Measurements from ENCODE around the gene EXTL1. TPM values are rescaled to one million over a fixed set of nuclear protein-coding genes. Genes with fewer than 3 reads are reported as not detected.

EXTL1 gene
- total RNA-seq, 3 donors from 2014 or later = 0.98 to 2.8 TPM; not detected in 1

- no peak for TF ChIP-seq POLR2A (IDR thresholded peaks at IDR 0.05)
- no peak for TF ChIP-seq CTCF (IDR thresholded peaks at IDR 0.05)
- no peak for TF ChIP-seq POLR2AphosphoS5 (IDR thresholded peaks at IDR 0.05)
- intact Hi-C loops (cut with DNase I; ENCODE audit: low total_unique reads) = no loop called here
- Histone ChIP-seq H3K36me3 (no peaks in the 10 kb centered on the region), H3K9me3 (no peaks in the 10 kb centered on the region), H3K4me1 (no peaks in the 10 kb centered on the region), H3K27ac (no peak overlapping the region), H3K27me3 (peaks cover 0 to 4% of the 10 kb centered on the region in 2 donors), H3K4me3 (no peak overlapping the region)
- no peak for DNase-seq (ENCODE audit: low spot score in 2 of 2)
Observed at GRCh38 chr1:26055041-26055440, 33.5 kb downstream of the EXTL1 start.

- TF ChIP-seq POLR2A (IDR thresholded peaks at IDR 0.05) (no peak), CTCF (IDR thresholded peaks at IDR 0.05) (no peak), POLR2AphosphoS5 (IDR thresholded peaks at IDR 0.05) (no peak)
- H3K4me1 ChIP-seq = no peaks in the 10 kb centered on the region
Observed at GRCh38 chr1:26057189-26057588, 35.6 kb downstream of the EXTL1 start.

GRCh38 chr1:26058052-26058595, 36.5 kb downstream of the EXTL1 start:
- intact Hi-C loops (cut with DNase I; ENCODE audit: low total_unique reads) = no loop called here
- no peak for DNase-seq (ENCODE audit: low spot score in 2 of 2)
- Histone ChIP-seq H3K4me1 (no peaks in the 10 kb centered on the region), H3K27ac (no peak overlapping the region), H3K27me3 (peaks cover 0 to 4% of the 10 kb centered on the region in 2 donors), H3K36me3 (no peaks in the 10 kb centered on the region), H3K9me3 (no peaks in the 10 kb centered on the region), H3K4me3 (no peak overlapping the region)
- no peak for TF ChIP-seq CTCF (IDR thresholded peaks at IDR 0.05)
- no peak for TF ChIP-seq POLR2A (IDR thresholded peaks at IDR 0.05)
- no peak for TF ChIP-seq POLR2AphosphoS5 (IDR thresholded peaks at IDR 0.05)

More at GRCh38 chr1:26057189-26057588, 35.6 kb downstream of the EXTL1 start:
- Histone ChIP-seq H3K27ac (no peak overlapping the region), H3K27me3 (peaks cover 0 to 4% of the 10 kb centered on the region in 2 donors), H3K9me3 (no peaks in the 10 kb centered on the region), H3K36me3 (no peaks in the 10 kb centered on the region), H3K4me3 (no peak overlapping the region)
- intact Hi-C loops (cut with DNase I; ENCODE audit: low total_unique reads) = no loop called here
- DNase-seq (ENCODE audit: low spot score in 2 of 2) = no peak

- Histone ChIP-seq H3K9me3 (no peaks in the 10 kb centered on the region), H3K4me3 (no peak overlapping the region), H3K4me1 (no peaks in the 10 kb centered on the region), H3K27me3 (no peaks in the 10 kb centered on the region), H3K36me3 (no peaks in the 10 kb centered on the region), H3K27ac (no peak overlapping the region)
- intact Hi-C loops (cut with DNase I; ENCODE audit: low total_unique reads) = no loop called here
- no peak for DNase-seq (ENCODE audit: low spot score in 2 of 2)
- TF ChIP-seq CTCF (IDR thresholded peaks at IDR 0.05) (no peak), POLR2A (IDR thresholded peaks at IDR 0.05) (no peak), POLR2AphosphoS5 (IDR thresholded peaks at IDR 0.05) (no peak)
Observed at GRCh38 chr1:26059906-26060305, 38.3 kb downstream of the EXTL1 start.

- no peak overlapping the region for H3K27ac ChIP-seq
- TF ChIP-seq POLR2AphosphoS5 (IDR thresholded peaks at IDR 0.05) (no peak), POLR2A (IDR thresholded peaks at IDR 0.05) (no peak), CTCF (IDR thresholded peaks at IDR 0.05) (no peak)
- H3K36me3 ChIP-seq = no peaks in the 10 kb centered on the region
- DNase-seq (ENCODE audit: low spot score in 2 of 2) = no peak
- no peaks in the 10 kb centered on the region for H3K9me3 ChIP-seq
- intact Hi-C loops (cut with DNase I; ENCODE audit: low total_unique reads) = no loop called here
- H3K4me3 ChIP-seq = no peak overlapping the region
- H3K27me3 ChIP-seq = no peaks in the 10 kb centered on the region
- no peaks in the 10 kb centered on the region for H3K4me1 ChIP-seq
Observed at GRCh38 chr1:26060832-26061574, 39.4 kb downstream of the EXTL1 start.

Data from breast epithelium (tissue), 4 donors.